H1 (cell line): ENCODE data around the gene ELFN1. TPM values are rescaled to one million over a fixed set of nuclear protein-coding genes. Genes with fewer than 3 reads are reported as not detected.

Source experiments
- CTCF ChIA-PET: fragments of 300-600 bp; sonication (Branson Sonifier 250); formaldehyde crosslinking; loops from one replicate; lab custom pipeline; 2021; ENCODE audit not compliant: partially characterized antibody; lab: Charles Lee
- POLR2A ChIA-PET: fragments of 300-600 bp; sonication (Branson Sonifier 250); formaldehyde crosslinking; loops from one replicate; lab custom pipeline; 2021; ENCODE audit warnings: inconsistent platforms; ENCODE audit not compliant: partially characterized antibody; lab: Charles Lee
- DNase-seq, 2 experiments: peaks; one replicate each; pipeline versions ENCODE4 v3.0.0 to v3.0.0-alpha.2; 2010 to 2022; ENCODE audit warnings: low spot score in 2 of 2, low read depth in 1 of 2, mixed read lengths in 1 of 2
- FAIRE-seq: peaks from 2 replicates; lab custom pipeline; 2011; peaks lifted over from hg19 to GRCh38; lab: Jason Lieb, UNC
- H2AFZ ChIP-seq: 2 replicates; pipeline ENCODE4 v1.8.1; 2012; ENCODE audit warnings: low read length, inconsistent platforms
- H2AK5ac ChIP-seq: 2 replicates; pipeline ENCODE4 v1.6.1; 2013; ENCODE audit warnings: low read depth, low read length
- H2BK120ac ChIP-seq: replicated peaks from 2 replicates; pipeline ENCODE3; 2013; ENCODE audit warnings: low read depth, low read length, inconsistent platforms
- H2BK12ac ChIP-seq: 2 replicates; pipeline ENCODE4 v1.6.1; 2013; ENCODE audit warnings: low read depth, low read length
- H2BK15ac ChIP-seq: 2 replicates; pipeline ENCODE4 v1.6.1; 2013; ENCODE audit warnings: low read length
- H2BK20ac ChIP-seq: 2 replicates; pipeline ENCODE4 v1.6.1; 2013; ENCODE audit warnings: low read length
- H2BK5ac ChIP-seq: 2 replicates; pipeline ENCODE4 v1.6.1; 2013; ENCODE audit warnings: low read depth, low read length
- H3K14ac ChIP-seq: 2 replicates; pipeline ENCODE4 v1.6.1; 2013; ENCODE audit warnings: inconsistent platforms; ENCODE audit not compliant: insufficient read length
- H3K18ac ChIP-seq: 2 replicates; pipeline ENCODE4 v1.6.1; 2013; ENCODE audit warnings: low read length; ENCODE audit errors: extremely low read depth
- H3K23ac ChIP-seq: 2 replicates; pipeline ENCODE4 v1.6.1; 2013; ENCODE audit warnings: inconsistent platforms; ENCODE audit not compliant: insufficient read length
- H3K23me2 ChIP-seq: 2 replicates; pipeline ENCODE4 v1.6.1; 2013; ENCODE audit warnings: low read depth, low read length
- H3K27ac ChIP-seq: 2 replicates; pipeline ENCODE4 v1.6.1; 2011; ENCODE audit warnings: low read depth, low read length, inconsistent platforms
- H3K27me3 ChIP-seq, 4 experiments: replicated peaks in 1 of 4; 1 replicate in 1 of 4; 2 replicates in 3 of 4; pipeline versions ENCODE4 v1.6.1 to v1.8.1; 2011 to 2013; ENCODE audit warnings: low read length in 3 of 4, mild to moderate bottlenecking in 3 of 4, inconsistent platforms in 2 of 4, mixed read lengths in 2 of 4, moderate library complexity in 1 of 4; ENCODE audit not compliant: control insufficient read depth in 3 of 4, insufficient read depth in 3 of 4; ENCODE audit errors: extremely low read depth in 1 of 4
- H3K36me3 ChIP-seq, 4 experiments: 2 replicates each; pipeline versions ENCODE4 v1.6.1 to v1.8.1; 2011 to 2013; ENCODE audit warnings: mild to moderate bottlenecking in 4 of 4, low read length in 3 of 4, moderate library complexity in 2 of 4, control low read depth in 1 of 4, inconsistent platforms in 1 of 4; ENCODE audit not compliant: insufficient read depth in 4 of 4, control insufficient read depth in 2 of 4
- H3K4ac ChIP-seq: replicated peaks from 2 replicates; pipeline ENCODE3; 2013; ENCODE audit warnings: low read length, low read depth, mixed read lengths, inconsistent platforms; ENCODE audit not compliant: insufficient read length
- H3K4me1 ChIP-seq, 4 experiments: replicated peaks in 1 of 4; 1 replicate in 1 of 4; 2 replicates in 3 of 4; pipeline versions ENCODE4 v1.6.1 to v1.8.1; 2011 to 2013; ENCODE audit warnings: low read length in 3 of 4, inconsistent platforms in 2 of 4, mixed read lengths in 1 of 4; ENCODE audit not compliant: insufficient read depth in 4 of 4, control insufficient read depth in 3 of 4
- H3K4me2 ChIP-seq, 2 experiments: 2 replicates each; pipeline versions ENCODE4 v1.6.1 to v1.8.1; 2011 to 2013; ENCODE audit warnings: low read depth in 2 of 2, low read length in 2 of 2, control low read depth in 1 of 2, inconsistent platforms in 1 of 2, mild to moderate bottlenecking in 1 of 2; ENCODE audit not compliant: insufficient read depth in 1 of 2
- H3K4me3 ChIP-seq, 4 experiments: fragments of 200-600, 300-600 bp in 1 of 4; sonication (generic), shearing (Covaris generic), sonication (Bioruptor Twin) in 1 of 4; 2 replicates each; pipeline versions ENCODE4 v1.5.1 to v1.8.1; 2011 to 2016; ENCODE audit warnings: low read length in 4 of 4, low read depth in 3 of 4, control low read depth in 2 of 4, inconsistent platforms in 2 of 4, mild to moderate bottlenecking in 2 of 4, mixed read lengths in 1 of 4, moderate library complexity in 1 of 4; ENCODE audit not compliant: insufficient read depth in 2 of 4; ENCODE audit errors: extremely low read depth in 1 of 4
- H3K56ac ChIP-seq: replicated peaks from 2 replicates; pipeline ENCODE3; 2013; ENCODE audit warnings: low read depth, mild to moderate bottlenecking, mixed read lengths, low read length, inconsistent platforms; ENCODE audit not compliant: insufficient read length
- H3K79me1 ChIP-seq: 2 replicates; pipeline ENCODE4 v1.6.1; 2013; ENCODE audit warnings: low read depth, low read length, control low read depth
- H3K79me2 ChIP-seq, 2 experiments: 2 replicates each; pipeline versions ENCODE4 v1.6.1 to v1.8.1; 2012 to 2013; ENCODE audit warnings: low read length in 2 of 2, mild to moderate bottlenecking in 2 of 2, inconsistent platforms in 1 of 2; ENCODE audit not compliant: insufficient read depth in 2 of 2, control insufficient read depth in 1 of 2
- H3K9ac ChIP-seq, 4 experiments: replicated peaks in 1 of 4; 1 replicate in 1 of 4; 2 replicates in 3 of 4; pipeline versions ENCODE4 v1.6.1 to v1.8.1; 2011 to 2013; ENCODE audit warnings: low read depth in 3 of 4, low read length in 3 of 4, control low read depth in 2 of 4, mild to moderate bottlenecking in 2 of 4, moderate library complexity in 2 of 4, inconsistent platforms in 1 of 4; ENCODE audit errors: extremely low read depth in 1 of 4
- H3K9me3 ChIP-seq, 2 experiments: 2 replicates each; pipeline versions ENCODE4 v1.6.1 to v1.8.1; 2012 to 2013; ENCODE audit warnings: mild to moderate bottlenecking in 2 of 2, moderate library complexity in 2 of 2, control low read depth in 1 of 2, inconsistent platforms in 1 of 2, low read depth in 1 of 2, low read length in 1 of 2, mixed read lengths in 1 of 2; ENCODE audit not compliant: insufficient read depth in 2 of 2
- H4K20me1 ChIP-seq, 2 experiments: replicated peaks in 1 of 2; 2 replicates each; pipeline versions ENCODE3 to v1.8.1; 2011 to 2013; ENCODE audit warnings: inconsistent platforms in 2 of 2, low read length in 2 of 2, mild to moderate bottlenecking in 1 of 2; ENCODE audit not compliant: insufficient read depth in 2 of 2, control insufficient read depth in 1 of 2
- H4K5ac ChIP-seq: 2 replicates; pipeline ENCODE4 v1.6.1; 2013; ENCODE audit warnings: low read length, low read depth, mixed read lengths, inconsistent platforms; ENCODE audit not compliant: insufficient read length
- H4K8ac ChIP-seq: 2 replicates; pipeline ENCODE4 v1.8.0; 2013; ENCODE audit warnings: mild to moderate bottlenecking, moderate library complexity, low read length, inconsistent platforms; ENCODE audit not compliant: insufficient read depth; ENCODE audit errors: extremely low read depth
- H4K91ac ChIP-seq: replicated peaks from 2 replicates; pipeline ENCODE3; 2013; ENCODE audit warnings: low read length, mixed read lengths, inconsistent platforms; ENCODE audit not compliant: insufficient read length
- CHD1 ChIP-seq: IDR thresholded peaks from 2 replicates; pipeline ENCODE4 v1.6.1; 2012; ENCODE audit warnings: low read depth, low read length, improper control_type of control experiment
- EZH2 ChIP-seq: fragments of 200-600 bp; sonication (generic); IDR thresholded peaks from 2 replicates; pipeline ENCODE4 v1.7.1; 2012; ENCODE audit warnings: low read depth, mild to moderate bottlenecking, moderate library complexity, low read length, inconsistent platforms; ENCODE audit not compliant: severe bottlenecking
- FOSL1 ChIP-seq: IDR thresholded peaks from 2 replicates; pipeline ENCODE4 v1.6.1; 2011; ENCODE audit warnings: mild to moderate bottlenecking, low read depth, low read length, moderate library complexity; ENCODE audit not compliant: insufficient read depth
- RAD21 ChIP-seq, 2 experiments: IDR thresholded peaks in 1 of 2; conservative IDR thresholded peaks in 1 of 2; 2 replicates each; pipeline ENCODE4 v1.6.1; 2011; ENCODE audit warnings: low read depth in 2 of 2, low read length in 2 of 2, improper control_type of control experiment in 1 of 2, inconsistent platforms in 1 of 2, mild to moderate bottlenecking in 1 of 2, moderate library complexity in 1 of 2
- RBBP5 ChIP-seq: IDR thresholded peaks from 2 replicates; pipeline ENCODE4 v1.7.1; 2012; ENCODE audit warnings: low read depth, mild to moderate bottlenecking, inconsistent platforms, low read length, moderate library complexity, borderline replicate concordance
- RNF2 ChIP-seq: fragments of 200-900, 300-1000 bp; sonication (generic); IDR thresholded peaks from 2 replicates; pipeline ENCODE4 v1.7.1; 2016; ENCODE audit warnings: borderline replicate concordance, low read depth, mild to moderate bottlenecking, antibody characterized with exemption, low read length; ENCODE audit not compliant: poor library complexity, severe bottlenecking; ENCODE audit errors: missing control alignments
- SUZ12 ChIP-seq: fragments of 200-600 bp; sonication (generic); IDR thresholded peaks from 2 replicates; pipeline ENCODE4 v1.6.1; 2012; ENCODE audit warnings: mild to moderate bottlenecking, inconsistent platforms, low read length, moderate library complexity, mixed read lengths
- TEAD4 ChIP-seq: IDR thresholded peaks from 2 replicates; pipeline ENCODE4 v1.6.1; 2012; ENCODE audit warnings: low read depth, low read length, inconsistent platforms, mixed read lengths
- WGBS, 2 experiments: shearing (Covaris generic) in 1 of 2; methylation state at CpG; one replicate each; pipeline versions ENCODE4 v1.1.6 to v1.1.7; 2013 to 2015; ENCODE audit warnings: low lambda C conversion rate in 2 of 2, mixed read lengths in 2 of 2, inconsistent platforms in 1 of 2, low coverage in 1 of 2, missing lambda C conversion rate in 1 of 2; ENCODE audit not compliant: insufficient replicate concordance in 2 of 2, insufficient coverage in 1 of 2, insufficient read length in 1 of 2; ENCODE audit errors: extremely low coverage in 1 of 2, missing lambda C conversion rate in 1 of 2; 5-methylcytosine and 5-hydroxymethylcytosine counted together
- polyA plus RNA-seq, 7 experiments: library from polyadenylated mRNA; depleted of rRNA in 3 of 7; stranded (reverse) in 5 of 7; unstranded in 2 of 7; fragments of >200 nt in 5 of 7; fragments of 200-250 nt in 2 of 7; gene quantifications; 1 replicate in 5 of 7; 2 replicates in 1 of 7; 4 replicates in 1 of 7; pipeline versions ENCODE4 v1.2.1 to v1.2.3, GENCODE V29; 2011 to 2013; ENCODE audit warnings: missing spikeins in 2 of 7, mixed read lengths in 2 of 7
- total RNA-seq: library from RNA; stranded (reverse); fragmentation: NEBNext Ultra II Directional; extraction: Animal tissue kit (Norgen Biotek cat#: 25700); gene quantifications from 2 replicates; pipeline ENCODE4 v1.2.1, GENCODE V29; 2021

The ELFN1 gene
- total and polyA plus RNA-seq, 2 of the 8 experiments (the other 6 are each of a cell fraction or from before 2014, with no cell fraction given), result 2.0 to 4.5 TPM

DNA sequence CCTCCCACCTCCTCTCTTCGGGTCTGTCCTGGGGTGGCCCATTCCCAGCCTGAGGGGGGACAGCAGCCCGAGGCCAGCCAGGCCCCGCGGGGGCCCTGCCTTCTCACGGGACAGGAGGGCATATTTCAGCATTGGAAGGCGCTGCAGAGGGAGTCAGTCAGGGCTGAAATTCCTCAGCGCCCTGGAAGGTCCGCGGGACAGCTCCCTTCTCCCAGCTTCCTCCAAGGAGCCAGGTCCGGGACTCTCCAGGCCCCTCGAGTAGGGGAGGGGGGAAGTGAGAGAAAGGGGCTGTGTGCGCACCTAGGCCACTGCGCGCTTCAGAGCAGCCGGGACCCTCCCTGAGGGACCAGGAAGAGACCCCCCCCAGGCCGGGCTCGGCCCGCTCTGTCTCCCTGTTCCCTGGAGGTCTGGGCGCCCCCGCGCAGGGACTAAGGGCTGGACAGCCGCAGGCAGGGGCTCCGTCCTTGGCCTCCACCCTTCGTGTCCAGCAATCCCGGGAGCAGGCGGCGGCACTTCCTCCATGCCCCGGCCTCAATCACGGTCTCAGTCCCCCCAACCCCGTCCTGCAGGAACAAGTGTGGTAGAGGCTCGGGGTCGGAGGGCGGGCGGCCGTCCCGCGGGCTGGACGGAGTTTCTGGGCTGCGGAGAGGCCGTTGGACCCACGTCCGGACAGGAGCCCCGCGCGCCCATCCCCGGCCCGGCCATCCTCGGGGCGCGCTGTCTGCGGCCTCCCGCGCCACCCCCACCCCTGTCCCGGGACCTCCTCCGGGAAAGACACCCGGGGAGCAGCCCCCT is 6.0 kb upstream of the ELFN1 start:
- no peak overlapping the region for H2AK5ac ChIP-seq
- H3K4me1 ChIP-seq, result peaks cover 0 to 22% (median 15%) of the 10 kb centered on the region in 4 experiments; a peak in 5 of 7 replicates
- H2BK15ac ChIP-seq, result no peak overlapping the region
- H3K9ac ChIP-seq, result no peak overlapping the region
- no peak overlapping the region for H3K4ac ChIP-seq
- no peaks in the 10 kb centered on the region for H3K79me2 ChIP-seq
- H3K4me2 ChIP-seq, result peak overlapping the region; percentile 72 to 96
- TF ChIP-seq TEAD4 (no peak), FOSL1 (no peak), EZH2 (peak; percentile 31), SUZ12 (peak; percentile 33; the same call in 1 of the 2 replicates), CHD1 (no peak), RNF2 (peak; percentile 34), RAD21 (IDR thresholded peaks at IDR 0.05 in 1 of 2, conservative IDR thresholded peaks at IDR 0.05 in 1 of 2; ENCODE audit: low read depth in 2 of 2, low read length in 2 of 2) (no peak), RBBP5 (peak; percentile 73; the same call in 1 of the 2 replicates)
- TF ChIP-seq, all 59 proteins: peak for 4
- Histone ChIP-seq H3K56ac (no peak overlapping the region), H3K18ac (no peak overlapping the region; the same call in 1 of the 2 replicates), H3K23ac (no peak overlapping the region), H2BK20ac (no peak overlapping the region; the same call in 1 of the 2 replicates), H4K20me1 (no peaks in the 10 kb centered on the region), H4K8ac (peak overlapping the region; percentile 58), H3K23me2 (peaks cover 16% of the 10 kb centered on the region; the same call in 1 of the 2 replicates), H2BK5ac (no peak overlapping the region), H3K27ac (no peak overlapping the region), H3K4me3 (peak overlapping the region; percentile 26 to 77 (median 59)), H4K91ac (no peak overlapping the region), H4K5ac (no peak overlapping the region), H3K9me3 (no peaks in the 10 kb centered on the region), H2AFZ (no peak overlapping the region; the same call in 1 of the 2 replicates), H3K14ac (no peak overlapping the region), H2BK12ac (no peak overlapping the region), H3K27me3 (peaks cover 57 to 71% (median 66%) of the 10 kb centered on the region in 4 experiments), H3K36me3 (no peaks in the 10 kb centered on the region), H2BK120ac (no peak overlapping the region), H3K79me1 (no peaks in the 10 kb centered on the region)
- POLR2A ChIA-PET, result interaction anchor here (0.6 to 1.5 kb wide), 5 partner anchors 9 to 116 kb away, joined by 3 to 5 read pairs (median 3); no protein-coding TSS in a partner anchor
- FAIRE-seq (no peak), DNase-seq (peak in 1 of 2 experiments; percentile 77)
- WGBS, 2 experiments, result 2% methylated on average over 26 of the region's 56 CpGs; no CpG with 5 or more reads in 1 of the 2 experiments
- CTCF ChIA-PET, result interaction anchor here (0.6 to 2.3 kb wide), 31 partner anchors 8 to 1185 kb away, joined by 3 to 11 read pairs (median 4); no protein-coding TSS in a partner anchor
